ENCODE data around the gene RAPGEF3. TPM values are rescaled to one million over a fixed set of nuclear protein-coding genes. Genes with fewer than 3 reads are reported as not detected.

The RAPGEF3 gene
- polyA plus RNA-seq, 2 donors = 23.2 to 75.2 TPM

DNA sequence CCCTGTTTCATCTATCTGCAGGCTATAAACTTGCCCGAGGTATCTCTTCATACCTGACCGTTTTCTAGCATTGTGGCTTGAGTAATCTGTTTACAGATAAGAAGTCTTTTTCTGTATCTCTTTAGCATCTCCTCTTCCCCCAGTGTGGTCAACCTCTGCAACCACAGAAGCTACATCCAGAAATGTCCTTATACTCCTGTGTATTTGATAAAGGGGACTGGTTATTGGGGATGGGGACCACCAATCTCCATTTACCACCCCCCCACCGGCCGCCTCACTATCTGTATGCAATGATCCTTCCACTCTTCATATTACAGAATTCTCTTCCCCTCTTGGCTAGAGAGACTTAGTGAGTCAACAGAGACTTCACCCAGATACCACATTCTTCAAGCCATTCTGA is 49.4 kb downstream of the RAPGEF3 start:
- WGBS, 2 donors = 86 to 87% methylated on average over 4 of the region's 4 CpGs
- no peaks in the 10 kb centered on the region for H3K27me3 ChIP-seq (ENCODE audit: control insufficient read depth in 1 of 2, insufficient read depth in 2 of 2, low read length in 2 of 2)
- H3K4me1 ChIP-seq (ENCODE audit: control insufficient read depth in 2 of 2, insufficient read depth in 2 of 2, low read length in 1 of 2) = no peaks in the 10 kb centered on the region
- H3K9me3 ChIP-seq (ENCODE audit: control insufficient read depth in 2 of 2, insufficient read depth in 1 of 2, low read depth in 1 of 2, low read length in 1 of 2) = no peaks in the 10 kb centered on the region
- H3K4me3 ChIP-seq (ENCODE audit: low read depth in 1 of 2, low read length in 2 of 2) = no peak overlapping the region
- H3K27ac ChIP-seq (ENCODE audit: low read depth in 2 of 2, low read length in 1 of 2) = no peak overlapping the region
- peaks cover 3 to 6% of the 10 kb centered on the region in 2 donors for H3K36me3 ChIP-seq (ENCODE audit: control insufficient read depth in 2 of 2, insufficient read depth in 2 of 2, low read length in 1 of 2)

GRCh38 chr12:47707905-47708543 is 50.7 kb downstream of the RAPGEF3 start:
- WGBS, 2 donors = 56 to 58% methylated on average over 5 of the region's 5 CpGs
- no peaks in the 10 kb centered on the region for H3K9me3 ChIP-seq (ENCODE audit: control insufficient read depth in 2 of 2, insufficient read depth in 1 of 2, low read depth in 1 of 2, low read length in 1 of 2)
- H3K36me3 ChIP-seq (ENCODE audit: control insufficient read depth in 2 of 2, insufficient read depth in 2 of 2, low read length in 1 of 2) = peaks cover 3 to 6% of the 10 kb centered on the region in 2 donors
- no peak overlapping the region for H3K27ac ChIP-seq (ENCODE audit: low read depth in 2 of 2, low read length in 1 of 2)
- no peak overlapping the region for H3K4me3 ChIP-seq (ENCODE audit: low read depth in 1 of 2, low read length in 2 of 2)
- H3K4me1 ChIP-seq (ENCODE audit: control insufficient read depth in 2 of 2, insufficient read depth in 2 of 2, low read length in 1 of 2) = no peaks in the 10 kb centered on the region
- H3K27me3 ChIP-seq (ENCODE audit: control insufficient read depth in 1 of 2, insufficient read depth in 2 of 2, low read length in 2 of 2) = no peaks in the 10 kb centered on the region

GRCh38 chr12:47707355-47707754 is 51.3 kb downstream of the RAPGEF3 start:
- Histone ChIP-seq H3K4me1 (ENCODE audit: control insufficient read depth in 2 of 2, insufficient read depth in 2 of 2, low read length in 1 of 2) (no peaks in the 10 kb centered on the region), H3K27me3 (ENCODE audit: control insufficient read depth in 1 of 2, insufficient read depth in 2 of 2, low read length in 2 of 2) (no peaks in the 10 kb centered on the region), H3K27ac (ENCODE audit: low read depth in 2 of 2, low read length in 1 of 2) (peak overlapping the region in 1 of 2 donors; percentile 16), H3K4me3 (ENCODE audit: low read depth in 1 of 2, low read length in 2 of 2) (no peak overlapping the region), H3K9me3 (ENCODE audit: control insufficient read depth in 2 of 2, insufficient read depth in 1 of 2, low read depth in 1 of 2, low read length in 1 of 2) (no peaks in the 10 kb centered on the region), H3K36me3 (ENCODE audit: control insufficient read depth in 2 of 2, insufficient read depth in 2 of 2, low read length in 1 of 2) (peaks cover 3 to 5% of the 10 kb centered on the region in 2 donors)

- no peaks in the 10 kb centered on the region for H3K9me3 ChIP-seq (ENCODE audit: control insufficient read depth in 2 of 2, insufficient read depth in 1 of 2, low read depth in 1 of 2, low read length in 1 of 2)
- no peaks in the 10 kb centered on the region for H3K4me1 ChIP-seq (ENCODE audit: control insufficient read depth in 2 of 2, insufficient read depth in 2 of 2, low read length in 1 of 2)
- WGBS, 2 donors = 1% methylated on average over 53 to 66 of the region's 66 CpGs
- no peaks in the 10 kb centered on the region for H3K27me3 ChIP-seq (ENCODE audit: control insufficient read depth in 1 of 2, insufficient read depth in 2 of 2, low read length in 2 of 2)
- peak within 1 kb of the TSS; percentile 85 to 91 for H3K27ac ChIP-seq (ENCODE audit: low read depth in 2 of 2, low read length in 1 of 2)
- peak within 1 kb of the TSS; percentile 84 to 95 for H3K4me3 ChIP-seq (ENCODE audit: low read depth in 1 of 2, low read length in 2 of 2)
- H3K36me3 ChIP-seq (ENCODE audit: control insufficient read depth in 2 of 2, insufficient read depth in 2 of 2, low read length in 1 of 2) = no peaks in the 10 kb centered on the region
These were observed 52.9 kb downstream of the RAPGEF3 start, which contains the start of gene RPAP3 for GRCh38 chr12:47705566-47706425. Gene RPAP3, minus strand, starts transcription at chr12:47706030. Its CDS starts 3,190 bp downstream, at chr12:47702840.

DNA sequence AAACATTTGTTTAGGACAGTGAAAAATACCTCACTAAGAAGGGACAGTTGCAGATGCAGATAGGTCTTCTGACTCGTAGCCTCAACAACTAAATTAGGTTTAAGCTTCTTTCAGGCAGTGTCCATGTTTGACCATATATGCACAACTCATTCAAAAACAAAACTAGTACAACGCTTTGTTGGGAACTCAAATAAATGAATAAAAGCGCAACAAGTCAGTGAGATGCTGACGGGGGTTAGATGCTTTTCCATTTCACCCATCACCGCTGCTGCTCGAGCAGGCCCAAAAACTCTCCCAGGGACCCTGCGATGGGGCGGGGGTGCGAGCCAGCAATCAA is 53.5 kb downstream of the RAPGEF3 start:
- Histone ChIP-seq H3K4me1 (ENCODE audit: control insufficient read depth in 2 of 2, insufficient read depth in 2 of 2, low read length in 1 of 2) (no peaks in the 10 kb centered on the region), H3K9me3 (ENCODE audit: control insufficient read depth in 2 of 2, insufficient read depth in 1 of 2, low read depth in 1 of 2, low read length in 1 of 2) (no peaks in the 10 kb centered on the region), H3K36me3 (ENCODE audit: control insufficient read depth in 2 of 2, insufficient read depth in 2 of 2, low read length in 1 of 2) (peaks cover 0 to 2% of the 10 kb centered on the region in 2 donors), H3K27me3 (ENCODE audit: control insufficient read depth in 1 of 2, insufficient read depth in 2 of 2, low read length in 2 of 2) (no peaks in the 10 kb centered on the region), H3K4me3 (ENCODE audit: low read depth in 1 of 2, low read length in 2 of 2) (peak overlapping the region; percentile 84 to 95), H3K27ac (ENCODE audit: low read depth in 2 of 2, low read length in 1 of 2) (peak overlapping the region; percentile 85 to 91)
- WGBS, 2 donors = 0 to 1% methylated on average over 9 of the region's 9 CpGs

DNA sequence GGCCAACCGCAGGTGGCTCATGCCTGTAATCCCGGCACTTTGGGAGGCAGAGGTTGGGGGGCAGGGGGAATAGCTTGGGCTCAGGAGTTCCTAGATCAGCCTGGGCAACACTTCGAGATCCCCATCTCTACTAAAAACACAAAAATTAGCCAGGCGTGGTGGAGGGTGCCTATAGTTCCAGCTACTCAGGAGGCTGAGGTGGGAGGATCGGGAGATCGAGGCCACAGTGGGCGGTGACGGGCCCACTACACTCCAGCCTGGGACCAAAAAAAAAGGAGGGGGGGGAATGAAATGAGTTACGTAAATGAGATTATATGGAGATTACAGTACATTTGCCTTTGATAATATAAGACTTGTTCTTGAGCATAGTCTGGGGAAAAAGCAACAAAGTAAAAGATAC is 54.0 kb downstream of the RAPGEF3 start:
- Histone ChIP-seq H3K27me3 (ENCODE audit: control insufficient read depth in 1 of 2, insufficient read depth in 2 of 2, low read length in 2 of 2) (no peaks in the 10 kb centered on the region), H3K9me3 (ENCODE audit: control insufficient read depth in 2 of 2, insufficient read depth in 1 of 2, low read depth in 1 of 2, low read length in 1 of 2) (no peaks in the 10 kb centered on the region), H3K4me1 (ENCODE audit: control insufficient read depth in 2 of 2, insufficient read depth in 2 of 2, low read length in 1 of 2) (no peaks in the 10 kb centered on the region), H3K4me3 (ENCODE audit: low read depth in 1 of 2, low read length in 2 of 2) (no peak overlapping the region), H3K27ac (ENCODE audit: low read depth in 2 of 2, low read length in 1 of 2) (no peak overlapping the region), H3K36me3 (ENCODE audit: control insufficient read depth in 2 of 2, insufficient read depth in 2 of 2, low read length in 1 of 2) (peaks cover 0 to 2% of the 10 kb centered on the region in 2 donors)
- WGBS, 2 donors = 89 to 91% methylated on average over 9 of the region's 9 CpGs

GRCh38 chr12:47700263-47700662 is 58.4 kb downstream of the RAPGEF3 start:
- Histone ChIP-seq H3K27ac (ENCODE audit: low read depth in 2 of 2, low read length in 1 of 2) (no peak overlapping the region), H3K4me1 (ENCODE audit: control insufficient read depth in 2 of 2, insufficient read depth in 2 of 2, low read length in 1 of 2) (no peaks in the 10 kb centered on the region), H3K36me3 (ENCODE audit: control insufficient read depth in 2 of 2, insufficient read depth in 2 of 2, low read length in 1 of 2) (peaks cover 0 to 2% of the 10 kb centered on the region in 2 donors), H3K4me3 (ENCODE audit: low read depth in 1 of 2, low read length in 2 of 2) (no peak overlapping the region), H3K9me3 (ENCODE audit: control insufficient read depth in 2 of 2, insufficient read depth in 1 of 2, low read depth in 1 of 2, low read length in 1 of 2) (no peaks in the 10 kb centered on the region), H3K27me3 (ENCODE audit: control insufficient read depth in 1 of 2, insufficient read depth in 2 of 2, low read length in 2 of 2) (no peaks in the 10 kb centered on the region)
- WGBS, 2 donors = 96 to 97% methylated on average over 2 of the region's 2 CpGs

DNA sequence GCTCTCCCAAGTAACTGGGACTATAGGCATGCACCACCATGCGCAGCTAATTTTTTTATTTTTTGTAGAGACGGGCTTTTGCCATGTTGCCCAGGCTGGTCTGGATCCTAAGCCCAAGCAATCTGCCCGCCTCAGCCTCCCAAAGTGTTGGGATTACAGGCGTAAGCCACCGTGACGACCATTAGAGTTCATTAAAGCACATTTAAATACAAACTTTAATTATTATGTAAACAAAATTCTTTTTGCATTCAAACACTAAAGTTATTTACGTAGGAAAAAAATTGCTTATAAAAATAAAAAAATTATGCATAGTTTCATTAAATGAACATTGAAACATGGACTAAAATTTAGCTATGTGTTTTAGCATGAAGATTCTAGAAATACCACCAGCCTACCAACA is 60.0 kb downstream of the RAPGEF3 start:
- H3K9me3 ChIP-seq (ENCODE audit: control insufficient read depth in 2 of 2, insufficient read depth in 1 of 2, low read depth in 1 of 2, low read length in 1 of 2) = no peaks in the 10 kb centered on the region
- H3K27ac ChIP-seq (ENCODE audit: low read depth in 2 of 2, low read length in 1 of 2) = no peak overlapping the region
- peaks cover 0 to 2% of the 10 kb centered on the region in 2 donors for H3K36me3 ChIP-seq (ENCODE audit: control insufficient read depth in 2 of 2, insufficient read depth in 2 of 2, low read length in 1 of 2)
- WGBS, 2 donors = 89 to 93% methylated on average over 7 of the region's 7 CpGs
- no peaks in the 10 kb centered on the region for H3K4me1 ChIP-seq (ENCODE audit: control insufficient read depth in 2 of 2, insufficient read depth in 2 of 2, low read length in 1 of 2)
- no peaks in the 10 kb centered on the region for H3K27me3 ChIP-seq (ENCODE audit: control insufficient read depth in 1 of 2, insufficient read depth in 2 of 2, low read length in 2 of 2)
- no peak overlapping the region for H3K4me3 ChIP-seq (ENCODE audit: low read depth in 1 of 2, low read length in 2 of 2)

- 78 to 86% methylated on average over 4 of the region's 4 CpGs for WGBS, 2 donors
- no peak overlapping the region for H3K4me3 ChIP-seq (ENCODE audit: low read depth in 1 of 2, low read length in 2 of 2)
- H3K27me3 ChIP-seq (ENCODE audit: control insufficient read depth in 1 of 2, insufficient read depth in 2 of 2, low read length in 2 of 2) = no peaks in the 10 kb centered on the region
- no peaks in the 10 kb centered on the region for H3K4me1 ChIP-seq (ENCODE audit: control insufficient read depth in 2 of 2, insufficient read depth in 2 of 2, low read length in 1 of 2)
- no peak overlapping the region for H3K27ac ChIP-seq (ENCODE audit: low read depth in 2 of 2, low read length in 1 of 2)
- peaks cover 0 to 2% of the 10 kb centered on the region in 2 donors for H3K36me3 ChIP-seq (ENCODE audit: control insufficient read depth in 2 of 2, insufficient read depth in 2 of 2, low read length in 1 of 2)
- no peaks in the 10 kb centered on the region for H3K9me3 ChIP-seq (ENCODE audit: control insufficient read depth in 2 of 2, insufficient read depth in 1 of 2, low read depth in 1 of 2, low read length in 1 of 2)
These were observed 60.6 kb downstream of the RAPGEF3 start for GRCh38 chr12:47698055-47698454.
